ENCODE results near the gene FKBP3. TPM values are rescaled to one million over a fixed set of nuclear protein-coding genes. Genes with fewer than 3 reads are reported as not detected.

Gene FKBP3
- total and polyA plus RNA-seq, 2 experiments from 2014 or later, result 114 to 699 TPM

GRCh38 chr14:45140661-45141187 is 6.4 kb upstream of the FKBP3 start:
- no peak overlapping the region for H3K4me2 ChIP-seq
- Mint-ChIP-seq H3K27ac (no peak overlapping the region), H3K9me3 (no peaks in the 10 kb centered on the region), H3K27me3 (ENCODE audit: insufficient read depth, low read depth, poor library complexity) (peaks cover 5% of the 10 kb centered on the region), H3K4me3 (no peak overlapping the region), H3K36me3 (ENCODE audit: low read depth) (peaks cover 11% of the 10 kb centered on the region), H3K4me1 (peaks cover 10% of the 10 kb centered on the region; the same call in 2 of the 3 replicates)
- ATAC-seq (peak; percentile 67), DNase-seq (ENCODE audit: low spot score) (peak; percentile 13)
- peaks cover 80% of the 10 kb centered on the region for H3K79me2 ChIP-seq (replicated peaks; ENCODE audit: insufficient read depth)
- H3K4me1 ChIP-seq (ENCODE audit: insufficient read depth), result peaks cover 13% of the 10 kb centered on the region; the same call in 1 of the 2 replicates
- H3K27me3 ChIP-seq (ENCODE audit: insufficient read depth), result no peaks in the 10 kb centered on the region
- 0 out of 2 replicates have a peak, but pooled peaks cover 8% of the 10 kb centered on the region for H4K20me1 ChIP-seq (replicated peaks; ENCODE audit: insufficient read depth)
- no peak overlapping the region for H3K27ac ChIP-seq (ENCODE audit: low read depth)
- no peak for TF ChIP-seq ZNF331 (CRISPR knock-in tag; IDR thresholded peaks at IDR 0.05; ENCODE audit: low read depth)
- TF ChIP-seq CREB1 (CRISPR knock-in tag; IDR thresholded peaks at IDR 0.05; ENCODE audit: low read depth), result no peak
- TF ChIP-seq CTCF (conservative IDR thresholded peaks at IDR 0.05; ENCODE audit: low read depth in 2 of 2), result no peak
- TF ChIP-seq ZNF462 (CRISPR knock-in tag; IDR thresholded peaks at IDR 0.05), result no peak
- TF ChIP-seq STAT1 (IDR thresholded peaks at IDR 0.05; ENCODE audit: unreplicated experiment), result no peak
- TF ChIP-seq JUNB (IDR thresholded peaks at IDR 0.05; ENCODE audit: unreplicated experiment), result no peak
- H3K36me3 ChIP-seq (ENCODE audit: insufficient read depth), result no peaks in the 10 kb centered on the region
- no peak overlapping the region for H2AFZ ChIP-seq
- no peaks in the 10 kb centered on the region for H3K9me2 ChIP-seq (ENCODE audit: insufficient read depth)
- no peaks in the 10 kb centered on the region for H3F3A ChIP-seq (replicated peaks; ENCODE audit: low read depth)
- no peak overlapping the region for H3K4me3 ChIP-seq
